Stimulated activated memory B cell treated with anti-CD40 and anti-IgM and Interleukin-4, amounts not matched to agents 10 μg/mL and 1 μg/mL and 100 μg/mL, for 72 hours (primary cell): Measurements from ENCODE around the gene PLAAT4.

ENCODE experiments used
- ATAC-seq: fragments of 150-1000 bp; cut with Tn5 transposase; 2 replicates; pipeline ENCODE4 v1.10.0; 2021
- H3K27ac Mint-ChIP-seq: one replicate; pipeline ENCODE4 v1.8.0; 2022; ENCODE audit warnings: mild to moderate bottlenecking, mixed read lengths
- H3K27me3 Mint-ChIP-seq: one replicate; pipeline ENCODE4 v1.8.0; 2022; ENCODE audit warnings: mixed read lengths
- H3K36me3 Mint-ChIP-seq: one replicate; pipeline ENCODE4 v1.8.0; 2022; ENCODE audit warnings: mixed read lengths
- H3K4me1 Mint-ChIP-seq: one replicate; pipeline ENCODE4 v1.8.0; 2022; ENCODE audit warnings: mixed read lengths
- H3K4me3 Mint-ChIP-seq: one replicate; pipeline ENCODE4 v1.8.0; 2022; ENCODE audit warnings: mild to moderate bottlenecking, moderate library complexity, mixed read lengths
- H3K9me3 Mint-ChIP-seq: one replicate; pipeline ENCODE4 v1.8.0; 2022; ENCODE audit warnings: mixed read lengths

PLAAT4 gene

DNA sequence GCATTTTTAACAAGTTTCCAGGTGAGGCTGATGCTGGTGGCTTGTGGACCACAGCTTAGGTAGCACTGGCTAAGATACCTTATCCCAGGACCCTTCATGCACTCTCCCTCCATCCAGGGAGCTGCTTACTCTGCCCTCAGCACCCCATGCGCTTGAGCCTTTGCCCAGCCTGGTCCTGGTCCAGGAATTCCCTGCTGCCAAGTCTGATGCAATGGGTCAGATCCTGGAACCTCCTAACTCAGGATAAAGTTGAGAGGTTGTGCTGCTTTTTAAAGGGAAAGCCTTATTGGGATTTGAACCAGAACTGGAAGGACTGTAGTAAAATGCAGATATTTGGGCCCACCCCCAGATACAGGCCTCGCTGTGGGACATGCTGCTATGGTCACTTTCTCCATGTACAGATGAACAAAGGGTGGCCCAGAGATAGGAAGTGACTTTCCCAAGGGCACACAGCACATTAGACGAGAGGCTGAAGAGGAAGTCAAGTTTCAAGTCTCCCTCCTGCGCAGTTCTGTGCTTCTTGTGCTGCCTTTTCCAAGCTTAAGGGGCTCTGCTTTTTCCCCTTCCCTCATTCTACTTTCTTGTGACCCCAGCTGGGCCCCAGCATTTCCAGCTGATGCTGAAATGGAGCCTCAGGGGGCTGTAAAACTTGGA lies 31.5 kb upstream of the PLAAT4 start:
- ATAC-seq = no peak
- peaks cover 46% of the 10 kb centered on the region for H3K27me3 Mint-ChIP-seq

DNA sequence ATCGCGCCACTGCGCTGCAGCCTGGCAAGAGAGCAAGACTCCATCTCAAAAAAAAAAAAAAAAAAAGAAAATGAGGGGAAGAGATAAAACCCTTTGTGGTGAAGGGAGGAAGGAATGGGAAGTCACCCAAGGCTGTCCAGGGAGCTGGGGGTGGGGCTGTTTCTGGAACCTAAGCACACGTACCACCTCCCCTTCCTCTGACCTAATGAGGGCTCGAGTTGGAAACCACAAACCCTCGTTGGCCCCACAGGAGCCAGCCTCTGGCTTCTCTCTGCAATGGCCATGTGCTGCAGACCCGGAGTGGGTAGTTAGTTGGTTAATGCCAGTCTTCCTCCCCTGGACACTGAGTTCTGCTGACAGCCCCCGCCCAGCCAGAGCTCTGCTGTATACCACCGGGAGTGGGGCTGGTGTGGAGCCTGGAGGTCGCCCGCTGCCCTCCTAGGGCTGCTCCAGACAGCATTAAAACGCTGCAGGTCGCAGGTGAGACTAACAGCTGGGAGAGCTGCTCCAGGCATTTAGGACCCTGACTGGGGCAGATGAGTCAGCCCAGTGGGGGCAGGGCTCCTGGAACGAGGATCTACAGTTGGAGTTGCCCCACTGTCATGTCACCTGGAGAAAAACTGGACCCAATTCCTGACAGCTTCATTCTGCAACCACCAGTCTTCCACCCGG lies 30.6 kb upstream of the PLAAT4 start, which contains the start of gene LGALS12:
TSS of gene LGALS12 (plus strand) at position 228 of the 672 bp plus-strand sequence. CDS start at position 603, 375 bp downstream.
- no peak within 1 kb of the TSS for H3K4me3 Mint-ChIP-seq
- H3K9me3 Mint-ChIP-seq = no peaks in the 10 kb centered on the region
- peaks cover 14% of the 10 kb centered on the region for H3K4me1 Mint-ChIP-seq
- H3K36me3 Mint-ChIP-seq = no peaks in the 10 kb centered on the region
- H3K27ac Mint-ChIP-seq = no peak within 1 kb of the TSS
- ATAC-seq = no peak
- peaks cover 56% of the 10 kb centered on the region for H3K27me3 Mint-ChIP-seq

More for the DNA sequence above, 31.5 kb upstream of the PLAAT4 start:
- Mint-ChIP-seq H3K4me3 (no peak overlapping the region), H3K36me3 (no peaks in the 10 kb centered on the region), H3K4me1 (peaks cover 14% of the 10 kb centered on the region), H3K27ac (no peak overlapping the region), H3K9me3 (peaks cover 5% of the 10 kb centered on the region)

DNA sequence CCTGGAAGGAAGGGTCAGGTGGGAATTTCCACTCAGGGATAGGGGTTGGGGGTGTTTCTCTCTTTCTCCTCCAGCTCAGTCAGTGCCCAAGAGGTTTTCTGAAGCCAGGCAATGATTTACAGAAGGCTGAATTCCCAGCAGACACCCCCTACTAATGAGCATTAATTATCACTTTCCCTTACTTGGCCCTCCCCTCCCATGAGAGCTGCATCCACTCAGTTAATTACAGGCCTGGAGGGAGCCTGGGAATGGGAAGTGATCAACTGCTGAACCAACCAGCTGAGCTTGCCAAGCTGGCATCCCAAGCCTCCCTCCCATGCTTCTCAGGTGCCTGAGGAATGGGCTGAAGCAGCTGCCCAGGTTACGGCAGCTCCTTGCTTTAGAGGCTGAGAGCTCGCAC lies 29.7 kb upstream of the PLAAT4 start:
- no peak overlapping the region for H3K27ac Mint-ChIP-seq
- no peak overlapping the region for H3K4me3 Mint-ChIP-seq
- no peaks in the 10 kb centered on the region for H3K36me3 Mint-ChIP-seq
- ATAC-seq = no peak
- H3K4me1 Mint-ChIP-seq = peaks cover 14% of the 10 kb centered on the region
- no peaks in the 10 kb centered on the region for H3K9me3 Mint-ChIP-seq
- H3K27me3 Mint-ChIP-seq = peaks cover 60% of the 10 kb centered on the region

DNA sequence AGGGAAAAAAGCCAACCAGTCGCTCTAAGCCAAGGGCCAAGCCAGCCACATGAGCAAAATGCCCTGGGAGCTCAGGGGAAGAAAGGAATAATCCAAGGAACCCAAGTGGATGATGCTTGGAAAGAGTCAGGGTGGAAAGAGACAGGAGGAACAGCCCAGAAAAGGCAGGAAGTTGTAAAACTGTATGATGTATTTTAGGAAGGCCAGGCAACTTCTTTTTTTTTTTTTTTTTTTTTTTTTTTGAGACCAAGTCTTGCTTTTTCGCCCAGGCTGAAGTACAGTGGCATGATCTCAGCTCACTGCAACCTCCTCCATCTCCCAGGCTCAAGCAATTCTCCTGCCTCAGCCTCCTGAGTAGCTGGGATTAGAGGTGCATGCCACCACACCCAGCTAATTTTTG lies 29.1 kb upstream of the PLAAT4 start:
- peaks cover 14% of the 10 kb centered on the region for H3K4me1 Mint-ChIP-seq
- peaks cover 60% of the 10 kb centered on the region for H3K27me3 Mint-ChIP-seq
- no peak for ATAC-seq
- H3K4me3 Mint-ChIP-seq = no peak overlapping the region
- no peak overlapping the region for H3K27ac Mint-ChIP-seq
- H3K36me3 Mint-ChIP-seq = no peaks in the 10 kb centered on the region
- H3K9me3 Mint-ChIP-seq = no peaks in the 10 kb centered on the region

DNA sequence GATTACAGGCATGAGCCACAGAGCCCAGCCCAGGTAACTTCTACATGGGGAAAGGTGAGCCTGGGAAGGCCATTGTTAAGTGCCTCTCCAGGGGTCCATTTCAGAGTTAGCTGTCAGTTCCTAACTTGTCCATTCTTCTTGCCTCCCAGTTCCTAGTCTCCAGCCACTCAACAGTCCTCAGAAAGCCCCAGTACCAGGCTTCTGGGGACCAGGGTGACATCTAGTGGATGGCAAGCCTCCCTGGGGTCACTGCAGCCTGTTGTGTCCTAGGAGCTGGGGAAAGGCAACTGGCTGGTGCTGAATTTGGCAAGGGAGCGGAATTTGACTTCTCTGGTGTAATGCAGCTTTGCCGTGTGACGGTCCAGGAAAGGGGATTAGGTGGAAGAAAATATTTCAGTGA lies 28.6 kb upstream of the PLAAT4 start:
- H3K27me3 Mint-ChIP-seq = peaks cover 60% of the 10 kb centered on the region
- no peak overlapping the region for H3K4me3 Mint-ChIP-seq
- H3K36me3 Mint-ChIP-seq = no peaks in the 10 kb centered on the region
- no peaks in the 10 kb centered on the region for H3K9me3 Mint-ChIP-seq
- no peak overlapping the region for H3K27ac Mint-ChIP-seq
- peaks cover 14% of the 10 kb centered on the region for H3K4me1 Mint-ChIP-seq
- ATAC-seq = no peak

DNA sequence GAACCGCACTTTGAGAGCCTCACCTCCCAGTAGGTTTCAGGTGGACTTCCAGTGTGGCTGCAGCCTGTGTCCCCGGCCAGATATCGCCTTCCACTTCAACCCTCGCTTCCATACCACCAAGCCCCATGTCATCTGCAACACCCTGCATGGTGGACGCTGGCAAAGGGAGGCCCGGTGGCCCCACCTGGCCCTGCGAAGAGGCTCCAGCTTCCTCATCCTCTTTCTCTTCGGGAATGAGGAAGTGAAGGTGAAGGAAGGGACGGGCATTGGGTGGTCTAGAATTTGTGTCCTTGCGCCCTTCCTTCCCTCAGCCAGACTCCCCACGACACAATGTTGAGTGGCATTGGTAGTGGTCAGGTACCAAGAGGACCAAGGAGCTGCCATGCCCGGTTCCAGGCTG lies 27.9 kb upstream of the PLAAT4 start:
- no peaks in the 10 kb centered on the region for H3K9me3 Mint-ChIP-seq

DNA sequence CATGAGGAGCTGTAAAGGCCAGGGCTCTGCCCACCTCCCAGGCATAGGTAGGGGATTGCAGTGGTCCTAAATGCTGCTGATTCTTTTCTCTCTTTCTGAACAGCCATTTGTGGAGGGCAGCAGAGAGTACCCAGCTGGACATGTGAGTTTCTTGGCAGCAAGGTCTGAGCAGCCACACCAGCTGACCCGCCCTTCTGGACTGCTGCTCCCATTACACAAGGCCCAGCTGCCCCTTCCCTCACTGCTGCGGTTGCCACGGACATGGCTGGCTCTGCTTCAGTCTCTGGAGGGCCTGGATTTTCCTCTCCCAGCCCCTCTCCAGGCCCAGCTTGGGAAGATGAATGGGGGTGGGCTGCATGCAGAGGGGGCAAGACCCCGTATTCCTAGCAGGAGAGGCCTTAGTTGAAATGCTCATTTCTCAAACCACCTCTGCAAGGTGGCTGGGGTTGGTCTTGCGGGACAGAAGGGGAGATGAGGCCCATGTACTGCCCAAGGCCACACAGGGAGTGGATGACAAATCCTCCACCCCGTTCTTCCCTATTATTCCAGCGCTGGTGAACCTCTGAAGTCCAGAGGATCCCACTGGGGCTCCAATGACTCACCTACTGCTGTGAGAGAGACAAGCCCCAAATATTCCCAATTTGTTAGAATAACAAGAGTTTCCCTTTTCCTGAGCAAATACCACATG lies 26.1 kb upstream of the PLAAT4 start:
- ATAC-seq = no peak
- H3K4me3 Mint-ChIP-seq = no peak overlapping the region
- H3K9me3 Mint-ChIP-seq = no peaks in the 10 kb centered on the region

More for the DNA sequence above, 27.9 kb upstream of the PLAAT4 start:
- no peak for ATAC-seq
- Mint-ChIP-seq H3K27ac (no peak overlapping the region), H3K27me3 (peaks cover 60% of the 10 kb centered on the region), H3K4me1 (peaks cover 14% of the 10 kb centered on the region), H3K36me3 (no peaks in the 10 kb centered on the region), H3K4me3 (no peak overlapping the region)

DNA sequence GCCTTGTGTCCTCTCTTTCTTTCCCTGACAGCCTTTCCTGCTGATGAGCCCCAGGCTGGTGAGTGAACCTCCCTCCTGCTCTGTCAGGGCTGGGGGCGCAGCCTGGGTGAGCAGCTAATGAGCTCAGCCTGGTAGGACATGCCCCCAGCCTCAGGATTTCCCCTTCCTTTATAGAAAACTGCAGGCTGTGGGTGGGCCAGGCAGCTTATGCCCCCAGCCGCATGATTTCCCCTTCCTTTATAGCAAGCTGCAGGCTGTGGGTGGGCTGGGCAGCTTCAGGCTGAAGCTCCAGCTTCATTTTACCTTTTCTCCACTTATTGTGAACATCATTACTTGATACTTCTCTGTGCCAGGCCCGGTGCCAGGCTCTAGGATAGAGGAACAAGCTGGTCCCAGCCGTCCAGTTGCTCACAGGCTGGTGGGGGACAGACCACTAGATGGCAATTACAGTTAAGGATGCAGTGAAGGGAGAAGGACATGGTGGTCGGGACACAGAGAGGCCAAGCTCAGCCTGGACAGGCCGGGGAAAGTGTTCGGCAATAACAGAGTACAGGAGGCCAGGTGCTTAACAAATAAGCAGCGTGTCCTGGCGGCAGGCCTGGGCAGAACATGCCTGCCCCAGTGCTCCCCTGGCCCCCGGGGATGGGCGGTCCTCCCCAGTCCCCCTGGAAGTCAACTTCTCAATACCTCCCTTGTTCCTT lies 25.4 kb upstream of the PLAAT4 start:
- ATAC-seq = no peak
- no peaks in the 10 kb centered on the region for H3K36me3 Mint-ChIP-seq
- peaks cover 50% of the 10 kb centered on the region for H3K27me3 Mint-ChIP-seq
- peaks cover 5% of the 10 kb centered on the region for H3K4me1 Mint-ChIP-seq
- no peak overlapping the region for H3K27ac Mint-ChIP-seq
- no peaks in the 10 kb centered on the region for H3K9me3 Mint-ChIP-seq
- no peak overlapping the region for H3K4me3 Mint-ChIP-seq

More for the DNA sequence above, 26.1 kb upstream of the PLAAT4 start:
- Mint-ChIP-seq H3K36me3 (no peaks in the 10 kb centered on the region), H3K27ac (no peak overlapping the region), H3K4me1 (peaks cover 12% of the 10 kb centered on the region), H3K27me3 (peaks cover 57% of the 10 kb centered on the region)

DNA sequence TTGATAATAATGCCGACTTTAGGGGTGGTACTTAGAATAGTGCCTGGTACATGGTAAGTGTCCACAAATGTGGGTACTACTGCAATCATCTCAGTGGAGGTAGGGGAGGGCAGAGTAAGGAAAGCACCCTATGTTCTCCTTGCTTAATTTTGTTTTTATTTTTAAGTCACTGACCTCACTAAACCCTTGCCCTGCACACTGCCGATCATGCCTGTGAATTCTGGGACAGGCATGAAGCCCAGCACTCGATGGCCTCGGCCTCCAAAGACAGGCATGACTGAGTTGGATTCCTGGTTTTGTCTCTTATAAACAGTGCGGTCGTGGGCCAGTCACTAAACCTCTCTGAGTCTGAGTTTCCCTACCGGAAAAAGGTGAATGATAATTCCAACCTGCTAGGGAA lies 23.8 kb upstream of the PLAAT4 start:
- no peak overlapping the region for H3K4me3 Mint-ChIP-seq
- H3K9me3 Mint-ChIP-seq = no peaks in the 10 kb centered on the region
- peaks cover 34% of the 10 kb centered on the region for H3K27me3 Mint-ChIP-seq
- no peaks in the 10 kb centered on the region for H3K36me3 Mint-ChIP-seq
- no peaks in the 10 kb centered on the region for H3K4me1 Mint-ChIP-seq
- ATAC-seq = no peak
- H3K27ac Mint-ChIP-seq = no peak overlapping the region

DNA sequence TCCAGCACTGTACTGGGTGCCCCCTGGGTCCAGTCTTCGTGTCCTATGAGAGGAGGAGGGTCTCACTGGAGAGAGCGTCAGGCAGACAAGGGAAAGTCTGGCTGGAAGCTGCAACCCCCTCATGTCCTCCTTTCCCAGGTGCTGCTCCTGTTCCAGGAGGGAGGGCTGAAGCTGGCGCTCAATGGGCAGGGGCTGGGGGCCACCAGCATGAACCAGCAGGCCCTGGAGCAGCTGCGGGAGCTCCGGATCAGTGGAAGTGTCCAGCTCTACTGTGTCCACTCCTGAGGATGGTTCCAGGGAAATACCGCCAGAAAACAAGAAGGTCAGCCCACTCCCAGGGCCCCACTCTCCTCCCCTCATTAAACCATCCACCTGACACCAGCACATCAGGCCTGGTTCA lies 20.5 kb upstream of the PLAAT4 start:
- ATAC-seq = no peak
- Mint-ChIP-seq H3K9me3 (peaks cover 6% of the 10 kb centered on the region), H3K27ac (no peak overlapping the region), H3K27me3 (peaks cover 3% of the 10 kb centered on the region), H3K4me1 (no peaks in the 10 kb centered on the region), H3K4me3 (no peak overlapping the region), H3K36me3 (peaks cover 6% of the 10 kb centered on the region)

DNA sequence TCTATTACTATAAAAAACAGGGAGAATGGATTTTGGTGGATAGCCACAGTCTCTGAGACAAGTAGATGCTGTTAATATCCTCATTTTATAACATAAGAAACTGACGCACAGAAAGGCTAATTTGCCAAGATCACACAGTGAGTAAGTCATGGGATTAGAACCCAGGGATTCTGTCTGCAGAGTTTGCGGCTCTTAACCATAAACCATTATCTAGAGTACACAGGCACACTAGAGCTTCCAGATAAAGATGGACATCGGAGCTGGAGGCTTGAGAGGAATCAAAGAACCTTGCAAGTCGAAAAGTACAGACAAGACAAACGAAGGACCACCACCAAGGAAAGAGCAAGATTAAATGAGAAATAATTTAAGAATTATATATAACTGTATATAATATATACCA lies 19.5 kb upstream of the PLAAT4 start:
- no peaks in the 10 kb centered on the region for H3K4me1 Mint-ChIP-seq
- H3K36me3 Mint-ChIP-seq = peaks cover 6% of the 10 kb centered on the region
- H3K27ac Mint-ChIP-seq = no peak overlapping the region
- peaks cover 8% of the 10 kb centered on the region for H3K9me3 Mint-ChIP-seq
- peaks cover 7% of the 10 kb centered on the region for H3K27me3 Mint-ChIP-seq
- no peak overlapping the region for H3K4me3 Mint-ChIP-seq
- ATAC-seq = no peak

DNA sequence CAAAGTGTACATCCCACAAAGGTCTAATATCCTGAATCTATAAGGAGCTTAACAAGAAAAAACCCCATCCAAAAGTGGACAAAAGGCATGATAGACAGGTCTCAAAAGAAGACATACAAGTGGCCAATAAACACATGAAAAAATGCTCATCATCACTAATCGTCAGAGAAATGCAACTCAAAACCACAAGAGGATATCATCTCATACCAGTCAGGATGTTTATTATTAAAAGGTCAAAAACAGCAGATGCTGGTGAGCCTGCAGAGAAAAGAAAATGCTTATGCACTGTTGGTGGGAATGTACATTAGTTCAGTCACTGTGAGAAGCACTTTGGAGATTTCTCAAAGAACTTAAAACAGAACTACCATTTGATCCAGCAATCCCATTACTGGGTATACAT lies 18.1 kb upstream of the PLAAT4 start:
- no peak overlapping the region for H3K27ac Mint-ChIP-seq
- peaks cover 21% of the 10 kb centered on the region for H3K27me3 Mint-ChIP-seq
- peaks cover 11% of the 10 kb centered on the region for H3K36me3 Mint-ChIP-seq

DNA sequence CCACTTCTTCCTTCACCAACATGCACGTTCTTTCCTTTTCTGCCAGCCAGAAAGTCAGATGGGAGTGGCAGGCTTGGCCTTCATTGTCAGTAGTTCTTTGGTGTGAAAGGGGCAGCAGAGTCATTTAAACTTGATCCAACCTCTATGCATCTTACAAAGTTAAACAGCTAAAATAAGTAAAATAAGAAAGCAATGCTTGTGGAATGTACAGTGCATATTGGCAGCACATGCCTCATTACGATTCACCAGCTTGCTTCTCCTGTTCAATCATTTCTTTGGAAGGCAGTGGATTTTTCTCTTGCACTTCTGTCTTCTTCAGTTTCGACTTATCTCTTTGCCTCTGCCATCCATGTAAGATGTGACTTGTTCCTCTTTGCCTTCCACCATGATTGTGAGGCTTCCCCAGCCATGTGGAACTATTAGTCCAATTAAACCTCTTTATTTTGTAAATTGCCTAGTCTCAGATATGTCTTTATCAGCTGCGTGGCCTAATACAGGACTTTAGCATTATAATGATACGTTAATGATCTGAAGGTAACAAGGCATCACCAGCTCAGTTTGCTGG lies 15.9 kb upstream of the PLAAT4 start:
- Mint-ChIP-seq H3K27ac (no peak overlapping the region), H3K27me3 (peaks cover 26% of the 10 kb centered on the region), H3K4me3 (no peak overlapping the region), H3K4me1 (no peaks in the 10 kb centered on the region), H3K9me3 (peaks cover 10% of the 10 kb centered on the region), H3K36me3 (peaks cover 17% of the 10 kb centered on the region)
- ATAC-seq = no peak

More for the DNA sequence above, 18.1 kb upstream of the PLAAT4 start:
- H3K9me3 Mint-ChIP-seq = peaks cover 8% of the 10 kb centered on the region
- no peak for ATAC-seq
- no peaks in the 10 kb centered on the region for H3K4me1 Mint-ChIP-seq
- H3K4me3 Mint-ChIP-seq = no peak overlapping the region

DNA sequence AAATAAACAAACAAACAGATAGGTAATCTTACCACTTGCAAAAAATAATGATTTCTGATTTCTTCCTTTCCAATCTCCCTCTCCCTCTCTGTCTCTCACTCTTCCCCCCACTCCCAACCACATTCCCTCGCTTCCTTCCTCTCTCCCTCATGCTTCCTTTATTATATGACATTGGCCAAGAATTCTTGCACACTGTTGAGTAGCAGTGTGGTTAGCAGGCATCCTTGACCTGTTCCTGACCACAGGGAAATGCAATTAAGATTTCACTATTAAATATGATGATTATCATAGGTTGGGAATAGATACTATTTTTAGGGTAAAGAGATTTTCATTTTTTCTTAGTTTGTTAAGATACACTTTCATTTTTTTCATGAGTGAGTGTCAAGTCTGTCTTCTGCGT lies 14.7 kb upstream of the PLAAT4 start:
- Mint-ChIP-seq H3K27ac (no peak overlapping the region), H3K9me3 (peaks cover 10% of the 10 kb centered on the region), H3K27me3 (peaks cover 26% of the 10 kb centered on the region), H3K36me3 (peaks cover 17% of the 10 kb centered on the region), H3K4me1 (no peaks in the 10 kb centered on the region), H3K4me3 (no peak overlapping the region)
- ATAC-seq = no peak

DNA sequence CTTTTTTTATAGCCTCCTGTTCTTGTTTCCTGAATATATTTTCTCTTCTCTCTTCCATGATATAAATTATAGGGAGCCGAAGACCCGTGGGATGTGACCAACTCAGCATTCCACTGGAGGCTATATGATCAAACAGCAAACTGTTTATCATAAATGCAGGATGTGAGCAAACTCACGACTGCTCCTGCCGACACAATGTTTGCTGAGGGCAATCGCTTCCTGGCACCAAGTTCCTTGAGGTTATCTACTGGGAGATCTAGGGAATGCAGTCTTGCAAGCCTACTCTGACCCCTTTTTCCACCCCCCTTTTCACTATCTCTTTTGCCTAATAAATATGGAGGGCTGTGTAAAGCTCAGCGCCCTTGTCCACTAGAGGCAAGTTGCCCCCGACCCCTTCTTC lies 13.5 kb upstream of the PLAAT4 start:
- peaks cover 26% of the 10 kb centered on the region for H3K27me3 Mint-ChIP-seq
- H3K4me1 Mint-ChIP-seq = no peaks in the 10 kb centered on the region
- H3K4me3 Mint-ChIP-seq = no peak overlapping the region
- ATAC-seq = no peak
- H3K9me3 Mint-ChIP-seq = peaks cover 10% of the 10 kb centered on the region
- H3K36me3 Mint-ChIP-seq = peaks cover 17% of the 10 kb centered on the region
- no peak overlapping the region for H3K27ac Mint-ChIP-seq
